ENCODE measurements around the gene CAPN3.

The CAPN3 gene

DNA sequence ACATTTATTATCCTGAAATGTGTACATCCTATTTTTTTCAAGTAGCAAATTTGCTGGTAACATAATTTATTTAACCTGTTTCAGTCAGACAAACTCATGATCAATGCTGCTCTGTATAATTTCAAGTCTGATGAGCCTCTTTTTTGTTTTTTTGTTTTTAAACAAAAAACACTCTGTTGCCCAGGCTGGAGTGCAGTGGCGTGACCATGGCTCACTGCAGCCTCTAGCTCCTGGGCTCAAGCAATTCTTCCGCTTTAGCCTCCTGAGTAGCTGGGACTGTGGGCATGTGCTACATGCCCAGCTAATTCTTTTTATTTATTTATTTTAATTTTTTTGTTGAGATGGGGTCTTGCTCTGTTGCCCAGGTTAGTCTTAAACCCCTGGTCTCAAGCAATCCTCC lies 40.1 kb upstream of the CAPN3 start:
- Histone ChIP-seq H3K9me3 (ENCODE audit: insufficient read depth, low read length) (no peaks in the 10 kb centered on the region), H3K4me1 (ENCODE audit: low read length) (no peaks in the 10 kb centered on the region), H3K9ac (ENCODE audit: low read length) (no peak overlapping the region), H3K27me3 (ENCODE audit: low read depth, low read length) (no peaks in the 10 kb centered on the region), H3K4me3 (ENCODE audit: low read length) (no peak overlapping the region), H3K4me2 (ENCODE audit: low read length) (no peak overlapping the region), H2AFZ (ENCODE audit: low read depth, low read length) (no peak overlapping the region), H4K20me1 (ENCODE audit: insufficient read depth, low read length) (no peaks in the 10 kb centered on the region), H3K27ac (ENCODE audit: low read length) (no peak overlapping the region), H3K79me2 (ENCODE audit: low read length) (no peaks in the 10 kb centered on the region), H3K36me3 (replicated peaks; ENCODE audit: low read depth, low read length) (peaks cover 18% of the 10 kb centered on the region)
- TF ChIP-seq CTCF (IDR thresholded peaks at IDR 0.05; ENCODE audit: low read depth, low read length) (no peak), EZH2phosphoT487 (IDR thresholded peaks at IDR 0.05; ENCODE audit: low read depth) (no peak)

- Histone ChIP-seq H3K4me3 (ENCODE audit: low read length) (no peak overlapping the region), H3K79me2 (ENCODE audit: low read length) (no peaks in the 10 kb centered on the region), H3K36me3 (replicated peaks; ENCODE audit: low read depth, low read length) (peaks cover 17% of the 10 kb centered on the region), H4K20me1 (ENCODE audit: insufficient read depth, low read length) (no peaks in the 10 kb centered on the region), H3K27ac (ENCODE audit: low read length) (no peak overlapping the region), H3K9me3 (ENCODE audit: insufficient read depth, low read length) (no peaks in the 10 kb centered on the region), H3K4me2 (ENCODE audit: low read length) (no peak overlapping the region), H2AFZ (ENCODE audit: low read depth, low read length) (no peak overlapping the region), H3K9ac (ENCODE audit: low read length) (no peak overlapping the region), H3K4me1 (ENCODE audit: low read length) (no peaks in the 10 kb centered on the region), H3K27me3 (ENCODE audit: low read depth, low read length) (no peaks in the 10 kb centered on the region)
- TF ChIP-seq EZH2phosphoT487 (IDR thresholded peaks at IDR 0.05; ENCODE audit: low read depth), result no peak
- TF ChIP-seq CTCF (IDR thresholded peaks at IDR 0.05; ENCODE audit: low read depth, low read length), result no peak
These were observed 35.0 kb upstream of the CAPN3 start for GRCh38 chr15:42324308-42324707.

DNA sequence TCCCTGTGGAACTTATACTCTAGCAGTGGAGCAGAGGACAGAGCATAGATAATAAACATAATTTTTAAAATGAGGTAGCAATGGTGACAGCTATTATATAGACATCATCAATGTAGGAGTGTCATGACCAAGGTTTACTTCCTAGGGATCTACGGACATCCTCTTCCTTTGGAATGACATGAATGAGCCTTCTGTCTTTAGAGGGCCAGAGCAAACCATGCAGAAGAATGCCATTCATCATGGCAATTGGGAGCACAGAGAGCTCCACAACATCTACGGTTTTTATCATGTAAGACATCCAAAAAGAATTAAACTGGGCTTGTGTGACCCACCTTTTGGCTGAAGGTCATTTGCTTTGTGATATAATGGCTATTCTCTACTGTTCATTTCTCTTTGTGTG lies 30.1 kb upstream of the CAPN3 start:
- Histone ChIP-seq H4K20me1 (ENCODE audit: insufficient read depth, low read length) (no peaks in the 10 kb centered on the region), H3K27ac (ENCODE audit: low read length) (no peak overlapping the region), H3K9me3 (ENCODE audit: insufficient read depth, low read length) (no peaks in the 10 kb centered on the region), H3K4me3 (ENCODE audit: low read length) (no peak overlapping the region), H3K9ac (ENCODE audit: low read length) (no peak overlapping the region), H3K36me3 (replicated peaks; ENCODE audit: low read depth, low read length) (peaks cover 14% of the 10 kb centered on the region), H3K4me2 (ENCODE audit: low read length) (no peak overlapping the region), H2AFZ (ENCODE audit: low read depth, low read length) (no peak overlapping the region), H3K4me1 (ENCODE audit: low read length) (no peaks in the 10 kb centered on the region), H3K27me3 (ENCODE audit: low read depth, low read length) (no peaks in the 10 kb centered on the region), H3K79me2 (ENCODE audit: low read length) (no peaks in the 10 kb centered on the region)
- TF ChIP-seq CTCF (IDR thresholded peaks at IDR 0.05; ENCODE audit: low read depth, low read length) (no peak), EZH2phosphoT487 (IDR thresholded peaks at IDR 0.05; ENCODE audit: low read depth) (no peak)

- H3K9me3 ChIP-seq (ENCODE audit: insufficient read depth, low read length), result peaks cover 3% of the 10 kb centered on the region; the same call in 1 of the 2 replicates
- H3K27ac ChIP-seq (ENCODE audit: low read length), result no peak overlapping the region
- TF ChIP-seq EZH2phosphoT487 (IDR thresholded peaks at IDR 0.05; ENCODE audit: low read depth) (no peak), CTCF (IDR thresholded peaks at IDR 0.05; ENCODE audit: low read depth, low read length) (no peak)
- H3K4me3 ChIP-seq (ENCODE audit: low read length), result no peak overlapping the region
- H3K4me2 ChIP-seq (ENCODE audit: low read length), result no peak overlapping the region
- no peak overlapping the region for H3K9ac ChIP-seq (ENCODE audit: low read length)
- no peak overlapping the region for H2AFZ ChIP-seq (ENCODE audit: low read depth, low read length)
- no peaks in the 10 kb centered on the region for H3K27me3 ChIP-seq (ENCODE audit: low read depth, low read length)
- peaks cover 17% of the 10 kb centered on the region for H3K36me3 ChIP-seq (replicated peaks; ENCODE audit: low read depth, low read length)
- no peaks in the 10 kb centered on the region for H3K4me1 ChIP-seq (ENCODE audit: low read length)
- no peaks in the 10 kb centered on the region for H3K79me2 ChIP-seq (ENCODE audit: low read length)
- H4K20me1 ChIP-seq (ENCODE audit: insufficient read depth, low read length), result no peaks in the 10 kb centered on the region
These were observed 29.3 kb upstream of the CAPN3 start for GRCh38 chr15:42329992-42330391.
